ENCODE data around the gene FAM171A1.
"Not testable (repeated sequence)": the region's sequence is repeated elsewhere in the genome, so short reads cannot be mapped to it uniquely, and the experiment has no call there.

DNA sequence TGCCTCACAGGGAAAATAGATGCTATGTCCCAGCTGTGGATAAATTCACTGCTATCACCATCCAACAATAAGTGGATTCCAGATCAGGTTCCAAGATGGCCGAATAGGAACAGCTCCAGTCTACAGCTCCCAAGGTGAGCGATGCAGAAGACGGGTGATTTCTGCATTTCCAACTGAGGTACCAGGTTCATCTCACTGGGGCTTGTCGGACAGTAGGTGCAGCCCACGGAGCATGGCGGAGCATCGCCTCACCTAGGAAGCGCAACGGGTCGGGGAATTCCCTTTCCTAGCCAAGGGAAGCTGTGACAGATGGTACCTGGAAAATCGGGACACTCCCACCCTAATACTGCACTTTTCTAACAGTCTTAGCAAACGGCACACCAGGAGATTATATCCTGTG lies 101.3 kb downstream of the FAM171A1 start:
- TF ChIP-seq, protein P1, sequence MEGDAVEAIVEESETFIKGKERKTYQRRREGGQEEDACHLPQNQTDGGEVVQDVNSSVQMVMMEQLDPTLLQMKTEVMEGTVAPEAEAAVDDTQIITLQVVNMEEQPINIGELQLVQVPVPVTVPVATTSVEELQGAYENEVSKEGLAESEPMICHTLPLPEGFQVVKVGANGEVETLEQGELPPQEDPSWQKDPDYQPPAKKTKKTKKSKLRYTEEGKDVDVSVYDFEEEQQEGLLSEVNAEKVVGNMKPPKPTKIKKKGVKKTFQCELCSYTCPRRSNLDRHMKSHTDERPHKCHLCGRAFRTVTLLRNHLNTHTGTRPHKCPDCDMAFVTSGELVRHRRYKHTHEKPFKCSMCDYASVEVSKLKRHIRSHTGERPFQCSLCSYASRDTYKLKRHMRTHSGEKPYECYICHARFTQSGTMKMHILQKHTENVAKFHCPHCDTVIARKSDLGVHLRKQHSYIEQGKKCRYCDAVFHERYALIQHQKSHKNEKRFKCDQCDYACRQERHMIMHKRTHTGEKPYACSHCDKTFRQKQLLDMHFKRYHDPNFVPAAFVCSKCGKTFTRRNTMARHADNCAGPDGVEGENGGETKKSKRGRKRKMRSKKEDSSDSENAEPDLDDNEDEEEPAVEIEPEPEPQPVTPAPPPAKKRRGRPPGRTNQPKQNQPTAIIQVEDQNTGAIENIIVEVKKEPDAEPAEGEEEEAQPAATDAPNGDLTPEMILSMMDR (IDR thresholded peaks at IDR 0.05), result not testable (repeated sequence)
- not testable (repeated sequence) for TF ChIP-seq EZH2 (IDR thresholded peaks at IDR 0.05; ENCODE audit: borderline replicate concordance, insufficient read depth, low read depth, low read length, poor library complexity, severe bottlenecking)
